Stimulated activated CD8-positive, alpha-beta memory T cell treated with anti-CD3 and anti-CD28 coated beads, Interleukin-7, amount 100 ng/mL, for 4 hours (primary cell): ENCODE measurements around the gene SMS.
A peak's percentile ranks its signal among the peaks of the same experiment; 100 is the strongest.
"Not testable (repeated sequence)": the region's sequence is repeated elsewhere in the genome, so short reads cannot be mapped to it uniquely, and the experiment has no call there.

Experiments
- DNase-seq, 2 donors: peaks; one replicate each; pipeline ENCODE4 v3.0.0-alpha.2; 2020; ENCODE audit warnings: low read depth in 2 of 2

Gene SMS

DNA sequence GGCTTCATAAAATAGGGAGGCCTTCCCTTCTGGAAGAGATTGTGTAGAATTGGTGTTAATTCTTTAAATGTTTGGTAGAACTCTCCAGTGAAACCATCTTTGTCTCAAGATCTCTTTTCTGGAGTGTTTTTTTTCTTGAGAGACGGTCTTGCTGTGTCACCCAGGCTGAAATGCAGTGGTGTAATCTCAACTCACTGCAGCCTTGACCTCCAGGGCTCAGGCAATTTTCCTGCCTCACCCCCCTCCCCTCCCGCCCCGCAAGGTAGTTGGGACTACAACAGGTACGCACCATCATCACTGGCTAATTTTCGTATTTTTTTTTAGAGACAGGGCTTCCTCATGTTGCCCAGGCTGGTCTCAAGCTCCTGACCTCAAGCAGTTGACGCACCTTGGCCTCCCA is 12.1 kb downstream of the SMS start:
- DNase-seq: no peak

DNA sequence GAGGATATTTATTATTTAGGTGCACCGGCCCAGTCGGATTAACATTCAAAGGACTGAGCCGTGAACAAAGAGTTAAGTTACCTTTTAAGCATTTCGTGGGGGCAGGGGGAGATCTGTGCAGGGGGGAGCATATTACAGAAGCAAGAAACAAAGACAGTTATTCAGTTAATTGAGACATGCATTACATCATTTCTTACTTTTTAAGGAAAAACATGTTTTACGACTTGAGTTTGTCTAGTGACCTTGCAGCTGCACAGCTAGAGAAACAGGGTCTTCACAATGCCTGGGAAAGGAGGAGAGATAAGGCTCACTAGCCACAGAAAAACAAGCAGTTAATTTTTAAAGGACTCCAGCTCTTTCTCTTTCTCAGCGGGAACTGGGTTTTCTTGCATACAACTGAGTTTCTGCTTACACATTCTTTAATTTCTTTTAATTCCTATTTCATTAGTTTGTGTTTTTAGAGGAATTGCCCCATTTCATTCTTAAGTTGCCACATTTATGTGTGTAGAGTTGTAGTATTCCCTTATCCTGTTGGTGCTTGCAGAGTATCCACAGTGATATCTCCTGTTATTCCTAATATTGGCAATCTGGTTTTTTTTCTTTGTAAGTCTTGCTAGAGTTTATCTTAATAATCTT is 12.8 kb downstream of the SMS start:
- not testable (repeated sequence) for DNase-seq

DNA sequence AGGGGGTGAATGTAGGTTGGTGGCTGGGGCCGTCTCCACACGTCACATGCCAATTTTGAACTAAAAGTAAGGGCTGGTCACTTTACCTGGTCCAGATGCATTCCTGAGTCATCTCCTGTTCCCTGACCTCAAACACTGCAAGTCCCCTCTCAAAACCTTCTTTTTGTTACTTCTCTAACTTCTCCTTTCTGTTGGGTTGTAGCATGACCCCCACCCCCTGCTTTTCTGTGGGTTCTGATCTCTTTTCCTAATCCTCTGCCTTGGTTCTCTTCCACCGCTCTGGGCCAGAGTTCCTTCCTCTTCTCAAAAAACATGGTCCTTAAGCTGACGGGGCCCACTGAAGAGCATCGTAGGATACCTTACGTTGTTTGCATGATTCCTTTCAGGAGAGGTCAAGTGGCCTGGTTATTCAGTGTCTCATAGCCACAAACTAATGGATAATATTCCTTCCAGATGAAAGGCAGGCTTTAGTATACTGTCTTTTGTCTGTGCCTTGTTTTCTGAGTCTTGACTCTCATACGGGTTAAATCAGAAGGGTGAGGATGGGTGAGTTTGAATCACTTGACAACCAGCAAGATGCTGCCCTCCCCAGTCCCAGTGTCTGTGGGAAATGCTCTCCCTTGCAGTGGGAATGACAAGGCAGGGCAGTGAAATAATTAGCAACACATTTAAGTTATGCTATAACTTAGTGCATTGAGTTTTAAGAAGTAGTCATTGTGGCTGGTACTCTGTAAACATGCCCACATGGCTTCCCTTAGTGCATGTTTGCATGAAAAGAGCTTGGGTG is 15.1 kb downstream of the SMS start:
- DNase-seq: no peak

DNA sequence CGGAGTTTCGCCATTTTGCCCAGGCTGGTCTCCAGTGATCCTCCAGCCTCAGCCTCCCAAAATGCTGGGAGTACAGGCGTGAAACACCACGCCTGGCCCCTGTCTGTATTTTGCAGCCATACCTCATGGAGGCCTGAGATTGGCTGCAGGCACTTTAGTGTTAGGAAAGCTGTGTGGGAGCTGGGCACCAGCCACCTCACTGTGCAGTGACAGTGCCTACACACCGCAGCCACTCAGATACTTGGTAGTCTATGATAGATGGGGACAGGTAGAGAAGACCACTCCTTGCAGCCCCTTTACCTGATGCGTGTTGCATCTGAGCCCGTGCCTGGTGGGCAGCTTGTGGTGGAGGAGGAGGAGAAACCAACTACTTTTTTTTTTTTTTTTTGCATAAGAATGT is 16.3 kb downstream of the SMS start:
- no peak for DNase-seq

DNA sequence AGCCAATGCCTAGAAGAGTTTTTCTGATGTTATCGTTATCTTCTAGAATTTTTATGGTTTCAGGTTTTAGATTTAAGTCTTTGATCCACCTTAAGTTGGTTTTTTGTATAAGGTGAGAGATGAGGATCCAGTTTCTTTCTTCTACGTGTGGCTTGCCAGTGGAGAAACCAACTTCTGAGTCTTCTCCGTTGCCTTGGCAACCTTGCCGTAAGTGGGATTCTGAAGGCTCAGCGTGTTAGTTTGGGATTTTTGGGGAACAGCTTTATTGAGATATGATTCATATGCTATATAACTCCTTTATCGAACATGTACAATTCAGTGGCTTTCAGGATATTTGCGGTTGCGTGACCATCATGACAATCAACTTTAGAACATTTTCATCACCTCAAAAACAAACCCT is 17.7 kb downstream of the SMS start:
- DNase-seq: no peak

DNA sequence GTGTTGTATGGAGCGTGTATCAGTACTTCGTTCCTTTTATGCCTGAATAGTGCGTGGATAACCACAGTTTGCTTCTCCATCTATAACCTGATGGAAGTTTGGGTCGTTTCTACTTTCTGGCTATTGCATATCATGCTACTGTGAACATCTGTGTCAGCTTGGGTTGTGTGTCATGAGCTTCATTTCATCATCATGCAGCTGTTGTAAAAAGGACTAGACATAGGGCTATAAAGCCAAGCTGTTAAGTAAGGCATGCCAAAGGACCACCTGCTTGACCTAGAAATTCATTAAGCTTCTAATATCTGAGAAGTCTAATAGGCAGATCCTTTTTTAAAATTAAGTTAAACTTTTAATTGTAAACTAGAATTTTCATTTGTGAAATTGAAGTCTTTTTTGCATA is 18.4 kb downstream of the SMS start:
- DNase-seq: no peak

DNA sequence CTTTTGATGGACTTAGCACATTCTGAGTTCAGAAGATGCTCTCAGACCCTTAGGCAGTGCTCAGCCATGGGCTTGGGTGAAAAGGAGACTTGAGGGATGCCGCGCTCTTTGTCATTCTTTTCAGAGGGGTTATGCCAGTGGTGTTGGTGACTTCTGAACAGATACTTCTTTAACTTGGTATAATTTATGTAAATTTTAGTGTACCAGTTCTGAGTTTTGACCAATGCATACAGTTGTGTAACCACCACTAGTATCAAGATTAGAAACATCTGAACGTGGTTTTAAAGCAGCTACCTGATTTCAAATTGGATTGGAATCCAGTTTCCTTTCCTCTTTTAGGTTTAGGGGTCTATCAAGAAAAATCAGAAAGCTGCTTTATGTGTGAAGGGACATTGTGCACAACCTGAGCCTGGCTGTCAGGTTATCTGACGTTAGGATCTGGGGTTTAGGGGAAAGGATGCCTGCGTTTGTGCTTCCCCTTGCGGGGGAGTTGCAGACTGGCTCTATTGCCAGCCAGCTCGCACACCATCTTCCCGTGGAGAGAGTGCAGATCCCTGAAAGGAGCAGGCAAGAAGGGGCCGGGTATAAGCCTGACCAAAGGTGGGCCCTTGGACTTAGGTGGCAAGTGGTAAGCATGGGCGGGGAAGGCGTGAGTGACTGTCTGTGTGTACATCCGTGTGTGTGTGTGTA is 19.0 kb downstream of the SMS start:
- no peak for DNase-seq

DNA sequence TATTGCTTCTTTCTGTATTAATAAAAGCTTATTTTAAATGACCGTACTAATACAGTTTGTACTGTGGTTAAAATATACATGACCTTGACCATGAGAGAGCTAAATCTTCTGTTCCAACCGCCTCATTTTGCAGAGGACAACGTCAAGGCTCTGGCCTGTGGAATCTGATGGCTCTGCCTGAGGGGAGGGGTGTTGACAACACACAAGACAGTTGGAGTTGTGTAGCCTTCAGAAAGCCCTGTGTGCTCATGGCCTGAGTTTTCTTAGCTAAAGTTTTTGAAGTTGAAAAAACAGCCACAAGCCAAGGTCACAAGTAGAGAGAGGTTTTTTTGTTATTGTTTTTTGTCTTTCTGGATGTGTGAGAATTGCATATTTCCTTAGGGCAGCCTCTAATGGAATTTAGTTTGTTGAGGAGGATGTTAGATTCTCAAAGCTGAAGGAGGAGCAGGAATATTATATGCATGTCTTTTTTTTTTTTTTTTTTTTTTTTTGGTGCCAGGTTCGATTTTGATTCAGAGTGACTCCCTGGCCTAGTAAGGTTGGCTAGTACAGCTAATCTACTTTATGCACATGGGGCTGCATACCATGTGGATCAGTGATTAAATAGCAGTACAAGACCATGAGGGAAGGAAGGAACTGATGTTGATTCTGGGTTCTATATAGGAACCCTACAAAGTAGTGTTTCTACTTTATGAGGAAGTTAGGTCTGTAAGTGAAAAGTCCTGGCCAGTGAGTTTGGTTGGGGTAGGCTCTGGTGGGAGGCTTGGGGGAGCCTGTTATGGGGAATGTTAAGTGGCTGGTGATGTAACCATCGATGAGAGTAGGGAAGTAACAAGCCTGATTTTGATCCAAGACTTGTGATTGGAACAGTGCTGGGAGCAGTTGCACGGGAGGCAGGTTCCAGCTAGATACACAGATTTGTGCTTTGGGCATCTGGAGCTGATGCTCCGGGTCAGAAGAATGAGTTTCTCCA is 20.3 kb downstream of the SMS start:
- no peak for DNase-seq

DNA sequence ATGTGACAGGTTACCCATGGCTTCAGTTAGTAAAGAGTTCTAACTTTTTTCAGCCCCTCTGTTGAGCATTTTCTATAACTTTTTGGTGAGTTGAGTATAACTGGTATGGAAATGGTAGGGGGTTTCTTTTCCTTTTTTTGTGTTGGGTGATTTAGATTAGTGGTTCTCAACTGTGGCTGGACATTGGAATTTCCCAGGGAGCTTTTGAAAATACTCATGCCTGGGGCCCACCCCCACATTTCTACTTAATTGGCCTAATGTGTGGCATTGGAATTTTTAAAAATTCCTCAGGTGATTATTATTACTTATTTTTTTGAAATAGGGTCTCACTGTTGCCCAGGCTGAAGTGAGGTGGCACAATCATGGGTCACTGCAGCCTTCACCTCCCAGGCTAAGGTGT is 21.9 kb downstream of the SMS start:
- no peak for DNase-seq

DNA sequence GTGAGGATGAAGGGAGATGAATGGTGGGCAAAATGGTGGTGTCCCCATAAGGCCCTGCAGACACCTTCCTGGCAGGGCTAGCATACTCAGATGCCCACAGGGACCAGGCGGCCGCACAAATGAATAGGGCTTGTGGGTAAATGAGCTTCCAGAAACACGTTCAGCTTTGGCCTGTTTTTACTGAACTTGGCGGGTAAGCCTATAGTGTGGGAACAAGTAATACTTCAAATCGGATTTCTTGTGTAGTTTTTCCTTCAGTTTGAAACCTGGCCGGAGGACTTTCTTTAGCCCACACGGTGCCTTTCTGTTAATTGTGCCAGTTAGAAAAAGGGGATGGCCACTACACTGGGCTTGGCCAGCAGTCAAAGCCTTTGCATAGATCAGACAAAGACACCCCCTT is 22.8 kb downstream of the SMS start:
- DNase-seq: no peak

DNA sequence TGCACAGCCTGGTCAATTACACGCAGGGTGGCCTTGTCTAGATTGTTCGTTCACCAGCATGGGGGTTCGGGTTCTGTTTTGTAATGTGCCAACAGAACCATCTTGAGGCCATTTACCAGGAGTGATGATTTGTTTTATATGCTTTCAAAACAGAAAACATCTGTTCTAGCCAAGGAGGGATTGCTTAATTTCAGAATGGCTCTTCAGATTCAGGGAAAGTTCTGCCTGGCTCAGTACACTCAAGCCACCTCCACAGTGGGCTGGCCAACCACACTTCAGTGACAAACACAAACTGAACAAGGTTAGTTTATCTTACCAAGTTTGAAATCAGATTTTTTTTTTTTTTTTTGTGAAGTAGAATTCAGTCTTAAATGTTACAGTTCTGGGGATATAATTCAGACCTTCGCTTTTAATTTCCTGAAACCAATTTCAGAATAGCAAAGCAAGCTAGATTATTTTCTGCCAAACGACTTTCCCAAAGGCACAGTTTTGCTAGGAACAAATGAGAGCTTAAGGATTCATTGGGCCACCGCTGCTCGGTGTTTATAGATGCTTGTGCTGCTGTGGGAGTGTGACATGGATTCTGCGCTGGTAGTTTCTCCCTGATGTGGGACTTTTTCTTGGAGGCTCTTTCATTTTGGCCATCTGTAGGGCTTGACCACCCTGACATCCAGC is 23.4 kb downstream of the SMS start:
- DNase-seq: no peak

DNA sequence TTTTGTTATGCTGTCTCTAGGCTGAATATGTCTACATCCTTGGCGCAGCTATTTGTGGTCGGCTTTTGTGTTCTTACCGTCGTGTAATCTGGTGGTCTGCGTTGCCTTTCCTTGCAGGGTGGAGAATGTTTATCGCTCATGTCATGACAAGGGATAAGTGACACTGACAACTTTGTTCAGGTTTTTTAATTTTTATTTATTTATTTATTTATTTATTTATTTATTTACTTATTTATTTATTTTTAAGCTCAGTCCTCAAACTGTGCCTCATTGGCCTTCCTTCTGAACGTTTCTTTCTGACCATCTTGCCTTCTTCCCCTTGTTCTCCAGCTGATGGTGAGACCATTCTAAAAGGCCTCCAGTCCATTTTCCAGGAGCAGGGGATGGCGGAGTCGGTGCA is 26.4 kb downstream of the SMS start:
- no peak for DNase-seq

DNA sequence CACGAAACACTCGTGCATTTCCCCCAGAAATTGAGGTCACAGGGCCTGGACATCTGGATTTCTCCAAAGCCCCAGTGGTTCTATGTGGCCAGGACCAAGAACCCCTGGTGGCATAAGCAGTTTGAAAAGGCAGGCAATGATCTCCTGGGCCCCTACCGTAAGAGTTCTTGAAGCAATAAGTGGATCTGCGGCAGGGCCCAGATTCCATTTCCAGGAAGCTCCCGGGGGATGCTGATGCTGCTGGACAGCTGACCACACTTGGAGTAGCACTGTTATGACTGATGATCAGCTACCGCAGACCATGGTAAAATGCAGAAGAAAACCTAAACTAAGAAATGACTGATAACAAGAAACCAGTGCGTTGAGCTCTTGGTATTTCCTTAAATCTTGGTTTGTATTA is 27.8 kb downstream of the SMS start:
- DNase-seq: no peak

DNA sequence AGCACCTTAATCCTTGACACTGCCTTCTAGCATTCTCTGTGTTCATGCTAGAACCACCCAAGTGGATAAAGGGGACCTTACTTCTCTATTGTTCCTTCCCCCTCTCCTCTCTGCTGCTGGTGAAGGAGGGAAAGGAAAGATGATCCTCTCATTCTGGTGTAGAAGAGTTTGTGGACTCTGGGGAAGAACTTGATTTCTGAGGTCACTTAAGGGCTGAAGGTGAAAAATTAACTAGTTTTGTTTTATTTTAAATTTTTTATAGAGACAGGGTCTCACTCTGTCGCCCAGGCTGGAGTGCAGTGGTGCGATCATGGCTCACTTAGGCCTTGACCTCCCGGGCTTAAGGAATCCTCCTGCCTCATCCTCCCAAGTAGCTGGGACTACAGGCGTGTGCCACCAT is 29.8 kb downstream of the SMS start:
- no peak for DNase-seq

DNA sequence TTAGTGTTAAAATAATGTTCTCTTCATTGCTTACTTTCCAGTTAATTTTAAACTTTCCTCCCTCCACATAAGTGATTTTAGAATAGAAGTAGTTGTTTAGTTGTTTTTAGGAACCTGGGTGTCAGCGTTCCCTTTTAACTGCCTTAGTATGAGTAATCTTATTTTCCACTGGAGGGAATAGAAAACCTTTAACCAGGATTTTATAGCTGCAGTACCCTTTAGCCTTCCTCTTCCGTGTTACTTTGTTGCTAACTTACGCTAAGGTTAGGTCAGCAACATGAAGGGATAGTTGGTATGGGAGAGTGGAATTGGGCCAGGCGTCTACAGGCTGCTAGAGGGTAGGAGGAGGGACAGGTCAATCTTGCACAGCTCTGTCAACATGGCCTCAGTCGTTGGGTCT is 31.5 kb downstream of the SMS start:
- DNase-seq: no peak

DNA sequence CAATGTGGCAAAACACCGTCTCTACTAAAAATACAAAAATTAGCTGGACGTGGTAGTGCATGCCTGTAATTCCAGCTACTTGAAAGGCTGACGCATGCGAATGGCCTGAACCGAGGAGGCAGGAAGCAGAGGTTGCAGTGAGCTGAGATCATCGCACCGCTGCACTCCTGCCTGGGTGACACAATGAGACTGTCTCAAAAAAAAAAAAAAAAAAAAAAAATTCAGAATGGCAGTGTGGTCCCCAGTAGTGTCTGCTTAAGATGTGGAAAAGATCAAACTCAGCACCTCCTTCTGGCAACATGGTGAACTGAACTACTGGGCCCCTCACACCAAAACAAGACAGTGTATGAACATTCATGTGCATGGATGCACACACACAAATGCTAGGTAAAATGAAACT is 32.2 kb downstream of the SMS start:
- peak; percentile 10 to 17 for DNase-seq

DNA sequence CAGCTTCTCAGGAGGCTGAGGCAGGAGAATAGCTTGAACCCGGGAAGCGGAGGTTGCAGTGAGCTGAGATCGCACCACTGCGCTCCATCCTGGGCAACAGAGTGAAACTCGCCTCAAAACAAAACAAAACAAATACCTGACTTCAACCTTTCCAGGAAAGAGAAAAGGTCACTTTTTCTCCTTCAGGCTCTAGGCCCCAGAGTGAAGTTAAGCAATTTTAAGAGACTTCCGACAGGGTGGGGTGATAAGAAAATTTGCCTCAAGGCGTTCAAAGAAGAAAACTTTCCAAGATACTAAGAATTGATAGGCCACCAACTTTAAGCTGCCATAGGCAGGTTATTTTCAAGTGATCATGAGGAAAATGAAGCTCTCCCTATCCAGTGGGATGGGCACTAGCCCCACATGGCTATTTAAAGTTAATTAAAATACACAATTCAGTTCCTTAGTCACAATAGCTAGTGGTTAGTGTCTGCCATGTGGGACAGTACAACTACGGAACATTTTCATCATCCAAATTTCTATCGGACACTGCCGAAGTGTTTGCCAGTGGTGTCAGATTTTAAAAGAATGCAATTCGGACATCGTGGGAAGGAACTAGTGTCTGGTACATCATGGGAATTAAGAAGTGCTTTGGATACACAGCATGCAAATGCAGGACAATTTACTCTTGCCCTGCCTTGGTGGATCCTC is 33.0 kb downstream of the SMS start:
- DNase-seq: no peak

DNA sequence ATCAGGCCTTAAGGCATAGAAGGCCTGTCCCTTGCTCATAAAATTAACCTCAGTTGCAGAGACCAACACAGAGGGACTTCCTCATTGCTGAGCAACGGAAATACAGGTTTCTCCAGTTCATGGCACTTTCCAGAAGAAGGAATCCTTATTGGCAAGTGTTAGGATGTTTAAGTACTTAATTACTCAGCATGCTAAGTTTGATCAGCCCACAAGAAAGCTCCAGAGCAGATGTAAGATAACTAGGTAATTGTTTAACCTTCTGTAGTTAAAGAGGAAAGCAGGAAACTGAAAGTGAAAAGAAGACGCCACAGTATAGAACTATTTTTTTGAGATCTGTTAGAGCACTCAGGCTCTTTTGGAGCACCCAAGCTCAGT is 33.5 kb downstream of the SMS start:
- no peak for DNase-seq

DNA sequence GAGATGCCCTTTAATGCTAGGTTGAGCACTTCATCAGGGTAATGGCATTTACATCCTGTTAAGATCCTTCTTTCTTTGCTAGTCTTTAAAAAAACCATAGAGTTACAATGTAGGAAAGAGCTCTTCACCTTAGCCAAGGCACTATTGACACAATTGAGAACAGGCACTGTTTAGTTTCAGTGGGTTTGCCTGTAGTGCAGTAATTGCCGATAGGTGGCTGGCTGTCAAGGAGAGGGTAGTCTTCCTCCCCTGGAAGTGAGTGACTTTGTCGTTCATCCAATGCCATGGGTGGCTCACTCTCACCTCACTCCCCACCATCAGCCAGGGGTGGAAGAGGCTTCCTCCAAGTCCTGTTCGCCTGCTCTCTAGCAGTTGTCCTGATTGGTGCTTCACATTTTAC is 34.7 kb downstream of the SMS start:
- DNase-seq: no peak

DNA sequence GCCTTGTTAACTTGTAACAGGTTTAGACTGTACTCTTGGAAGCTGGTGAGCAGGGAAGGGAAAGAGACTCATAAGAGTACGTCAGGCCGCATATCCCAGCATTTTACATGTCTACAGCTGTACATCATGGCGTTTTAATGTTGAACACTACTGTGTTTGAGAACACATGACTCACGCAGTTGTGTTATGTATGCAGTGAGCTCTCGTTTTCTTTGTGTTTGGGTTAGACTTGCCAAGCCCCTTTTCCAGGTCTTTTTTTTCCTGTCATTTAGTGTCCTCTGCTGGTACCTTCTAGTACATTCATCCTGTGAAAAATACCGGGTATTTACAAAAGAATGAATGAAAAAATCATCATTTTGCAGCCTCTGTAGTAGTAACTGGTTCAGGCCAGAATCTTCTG is 35.3 kb downstream of the SMS start:
- no peak for DNase-seq

DNA sequence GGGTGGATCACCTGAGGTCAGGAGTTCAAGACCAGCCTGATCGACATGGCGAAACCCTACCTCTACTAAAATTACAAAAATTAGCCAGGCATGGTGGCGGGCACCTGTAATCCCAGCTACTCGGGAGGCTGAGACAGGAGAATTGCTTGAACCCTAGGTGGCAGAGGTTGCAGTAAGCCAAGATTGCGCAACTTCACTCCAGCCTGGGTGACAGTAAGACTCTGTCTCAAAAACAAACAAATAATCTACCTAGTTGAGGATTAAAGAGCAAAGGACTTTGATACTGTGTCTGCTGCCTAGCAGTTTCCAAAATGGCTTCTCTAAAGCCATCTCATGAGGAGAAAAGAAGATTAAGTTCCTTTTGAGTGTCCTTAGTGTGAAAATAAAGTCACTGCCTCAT is 37.8 kb downstream of the SMS start:
- no peak for DNase-seq
